Cortex of kidney (tissue), 1 donor: ENCODE measurements around the gene TMEM184A.
"Not testable (repeated sequence)": the region's sequence is repeated elsewhere in the genome, so short reads cannot be mapped to it uniquely, and the experiment has no call there.

ENCODE experiments used
- DNase-seq: peaks from one replicate; lab custom pipeline; 2025; lab: John Stamatoyannopoulos, UW

The TMEM184A gene

DNA sequence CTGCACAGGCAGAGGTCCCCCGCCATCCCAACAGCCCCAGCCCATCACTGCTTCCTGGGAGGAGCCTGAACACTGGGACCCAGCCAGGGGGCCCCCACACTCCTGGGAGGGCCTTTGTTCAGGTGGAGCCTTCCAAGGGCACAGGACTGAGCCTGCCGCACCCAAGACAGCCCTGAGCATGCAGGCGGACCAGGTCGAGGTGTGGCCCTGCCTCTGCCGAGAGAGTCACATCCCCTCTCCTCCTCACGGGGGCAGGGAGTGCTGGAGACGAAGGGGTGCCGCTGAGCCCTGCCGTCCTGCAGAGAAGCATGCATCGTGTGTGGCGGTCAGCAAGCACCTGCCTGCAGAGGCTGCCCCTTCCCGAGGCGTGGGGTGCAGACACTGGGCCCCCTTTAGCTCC, 32.8 kb downstream of the TMEM184A start:
- no peak for DNase-seq

DNA sequence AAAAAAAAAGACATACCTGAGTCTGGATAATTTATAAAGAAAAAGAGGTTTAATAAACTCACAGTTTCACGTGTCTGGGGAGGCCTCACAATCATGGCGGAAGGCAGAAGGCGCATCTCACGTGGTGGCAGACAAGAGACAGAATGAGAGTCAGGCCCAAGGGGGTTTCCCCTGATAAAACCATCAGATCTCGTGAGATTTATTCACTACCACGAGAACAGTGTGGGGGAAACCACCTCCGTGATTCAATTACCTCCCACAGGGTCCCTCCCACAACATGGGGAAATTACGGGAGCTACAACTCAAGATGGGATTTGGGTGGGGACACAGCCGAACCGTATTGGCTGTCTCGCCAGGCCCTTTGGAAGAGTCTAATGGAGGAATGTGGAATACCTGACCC, 34.5 kb downstream of the TMEM184A start:
- DNase-seq: no peak

DNA sequence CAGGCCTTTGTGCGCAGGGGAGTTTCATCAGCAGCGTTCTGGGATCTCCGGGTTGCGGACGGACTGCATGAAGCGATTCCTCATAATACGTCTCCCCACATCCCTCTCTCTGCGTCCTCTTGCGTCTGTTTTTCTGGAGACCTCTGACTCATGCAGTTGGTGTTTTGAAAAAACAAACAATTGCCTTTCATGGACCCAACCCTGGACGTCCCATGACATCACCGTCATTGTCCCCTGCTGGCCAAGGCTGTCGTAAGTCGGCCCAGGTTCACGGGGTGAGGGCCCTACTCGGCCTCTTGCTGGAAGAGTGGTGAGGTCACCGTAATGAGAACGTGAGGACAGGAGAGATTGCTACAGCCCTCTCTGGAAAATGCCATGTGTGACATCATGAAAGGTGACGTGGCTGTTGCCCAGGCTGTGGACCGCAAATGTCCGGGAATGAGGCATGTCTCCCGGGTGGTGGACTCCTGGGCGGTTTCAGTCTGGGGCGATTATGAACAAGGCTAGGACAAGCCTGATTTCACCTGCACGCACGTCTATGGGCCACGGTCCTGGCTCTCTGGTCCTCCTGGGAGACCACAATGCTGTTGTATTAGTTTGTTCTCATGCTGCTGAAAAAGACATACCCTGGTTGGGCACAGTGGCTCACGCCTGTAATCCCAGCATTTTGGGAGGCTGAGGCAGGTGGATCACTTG, 35.3 kb downstream of the TMEM184A start:
- DNase-seq: no peak

DNA sequence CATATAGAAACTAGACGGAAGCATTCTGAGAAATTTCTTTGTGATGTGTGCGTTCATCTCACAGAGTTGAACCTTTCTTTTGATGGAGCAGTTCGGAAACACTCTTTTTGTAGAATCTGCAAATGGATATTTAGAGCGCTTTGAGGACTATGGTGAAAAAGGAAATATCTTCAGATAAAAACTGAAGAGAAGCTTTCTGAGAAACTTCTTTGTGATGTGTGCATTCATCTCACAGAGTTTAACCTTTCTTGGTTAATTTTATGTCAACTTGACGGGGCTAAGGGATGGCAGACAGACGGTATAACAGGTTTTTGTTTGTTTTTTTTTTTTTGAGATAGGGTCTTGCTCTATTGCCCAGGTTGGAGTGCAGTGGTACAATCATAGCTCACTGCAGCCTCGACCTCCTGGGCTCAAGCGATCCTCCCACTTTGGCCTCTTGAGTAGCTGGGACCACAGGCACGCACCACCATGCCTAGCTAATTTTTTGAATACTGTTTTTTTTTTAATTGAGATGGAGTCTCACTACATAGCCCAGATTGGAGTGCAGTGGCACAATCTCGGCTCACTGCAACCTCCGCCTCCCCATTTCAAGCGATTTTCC, 36.6 kb downstream of the TMEM184A start:
- DNase-seq: not testable (repeated sequence)

DNA sequence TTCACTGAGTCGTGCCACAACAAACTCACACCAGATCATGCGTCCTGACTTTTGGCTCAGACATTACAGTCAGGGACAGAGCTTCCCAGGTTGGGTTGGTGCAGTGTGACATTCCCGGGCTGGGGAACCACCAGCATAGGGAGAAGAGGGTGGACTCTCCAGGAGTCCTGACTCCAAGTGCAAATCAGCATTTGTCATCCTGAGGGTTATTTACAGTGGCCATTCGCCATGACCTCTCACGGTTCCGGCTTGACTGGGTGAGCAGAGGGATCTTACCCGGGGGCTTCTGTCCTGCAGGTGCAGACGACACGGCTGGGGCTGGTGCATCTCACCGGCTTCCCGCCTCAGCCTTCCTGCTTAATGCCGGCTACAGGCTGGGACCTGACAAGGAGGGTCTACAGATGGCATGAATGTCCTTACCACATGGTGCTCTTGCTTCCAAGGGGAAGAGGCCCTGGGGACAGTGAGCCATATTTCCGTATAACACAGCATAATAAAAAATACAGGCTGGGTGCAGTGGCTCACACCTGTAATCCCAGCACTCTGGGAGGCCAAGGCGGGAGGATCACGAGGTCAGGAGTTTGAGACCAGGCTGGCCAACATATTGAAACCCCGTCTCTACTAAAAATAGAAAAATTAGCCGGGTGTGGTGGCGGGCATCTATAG, 39.3 kb downstream of the TMEM184A start:
- no peak for DNase-seq

DNA sequence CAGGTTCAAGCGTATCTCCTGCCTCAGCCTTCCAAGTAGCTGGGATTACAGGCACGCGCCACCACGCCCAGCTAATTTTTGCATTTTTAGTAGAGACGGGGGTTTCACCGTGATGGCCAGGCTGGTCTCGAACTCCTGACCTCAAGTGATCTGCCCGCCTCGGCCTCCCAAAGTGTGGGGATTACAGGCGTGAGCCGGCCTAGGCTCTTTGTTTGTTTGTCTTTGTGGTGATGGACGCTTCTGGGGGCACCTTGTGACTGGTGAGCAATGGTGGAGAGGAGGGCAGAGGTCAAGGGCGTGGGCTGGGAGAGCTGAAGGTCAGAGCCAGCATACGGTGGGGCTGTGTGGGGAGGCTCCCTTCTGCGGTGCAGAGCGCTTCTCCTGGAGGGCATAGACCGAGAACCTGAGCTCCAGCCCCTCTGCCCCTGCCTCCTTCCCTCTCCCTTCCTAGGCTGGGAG, 40.5 kb downstream of the TMEM184A start:
- DNase-seq: not testable (repeated sequence)

DNA sequence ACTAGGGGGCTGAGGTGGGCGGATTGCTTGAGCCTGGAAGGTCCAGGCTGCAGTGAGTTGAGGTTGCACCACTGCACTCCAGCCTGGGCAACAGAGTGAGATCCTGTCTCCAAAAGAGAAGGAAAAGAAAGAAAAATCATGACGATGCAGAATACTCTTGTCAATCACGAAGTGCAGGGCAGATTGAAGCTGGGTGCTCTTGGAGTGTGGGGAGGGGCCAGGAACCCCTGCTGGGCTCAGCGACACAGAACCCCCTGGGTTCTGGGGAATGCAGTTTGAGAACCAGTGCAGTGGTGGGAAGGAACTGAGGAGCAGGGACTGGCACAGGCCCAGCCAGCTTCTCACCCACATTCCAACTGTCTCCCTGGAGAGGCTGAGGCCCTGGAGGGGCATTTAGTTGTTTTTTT, 41.0 kb downstream of the TMEM184A start:
- no peak for DNase-seq

DNA sequence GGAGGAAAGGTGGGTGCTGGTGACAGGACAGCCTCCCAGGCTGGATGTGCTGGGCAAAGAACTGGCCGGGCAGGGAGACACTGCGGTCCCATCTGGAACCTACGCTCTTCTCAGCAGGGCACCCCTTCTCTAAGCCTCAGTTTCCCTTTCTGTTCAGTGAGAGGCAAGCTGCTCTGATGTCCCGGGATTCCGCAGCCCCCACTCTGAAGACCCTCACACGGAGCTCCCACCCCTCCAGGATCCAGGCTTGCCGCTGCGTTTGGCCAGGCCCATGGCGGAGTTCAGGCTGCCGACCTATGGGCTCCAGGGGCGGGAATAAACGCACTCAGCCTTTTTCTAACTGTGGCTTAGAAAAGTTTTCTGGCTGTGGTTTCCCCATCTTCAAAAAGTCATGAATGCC, 41.6 kb downstream of the TMEM184A start:
- no peak for DNase-seq

DNA sequence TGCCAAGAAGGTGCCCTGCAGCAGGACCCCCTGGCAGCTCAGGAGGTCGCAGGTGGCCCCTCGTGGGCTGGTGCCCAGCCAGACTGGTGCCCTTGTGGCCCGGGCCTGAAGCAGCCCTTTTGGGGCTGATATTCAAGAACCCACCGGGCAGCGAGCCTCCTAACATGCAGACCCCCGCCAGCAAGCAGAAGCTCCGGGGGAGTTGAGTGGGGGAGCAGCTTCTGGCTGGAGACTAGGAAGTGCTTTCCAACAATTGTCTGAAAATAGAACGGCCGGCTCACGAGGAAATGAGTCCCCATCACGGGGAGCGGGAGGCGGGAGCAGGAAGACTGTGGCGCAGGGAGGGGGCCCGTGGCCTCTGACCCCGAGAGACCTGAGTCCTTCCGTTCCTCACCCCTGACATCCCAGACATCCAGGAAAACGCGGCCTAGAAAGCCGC, 42.3 kb downstream of the TMEM184A start:
- DNase-seq: no peak

DNA sequence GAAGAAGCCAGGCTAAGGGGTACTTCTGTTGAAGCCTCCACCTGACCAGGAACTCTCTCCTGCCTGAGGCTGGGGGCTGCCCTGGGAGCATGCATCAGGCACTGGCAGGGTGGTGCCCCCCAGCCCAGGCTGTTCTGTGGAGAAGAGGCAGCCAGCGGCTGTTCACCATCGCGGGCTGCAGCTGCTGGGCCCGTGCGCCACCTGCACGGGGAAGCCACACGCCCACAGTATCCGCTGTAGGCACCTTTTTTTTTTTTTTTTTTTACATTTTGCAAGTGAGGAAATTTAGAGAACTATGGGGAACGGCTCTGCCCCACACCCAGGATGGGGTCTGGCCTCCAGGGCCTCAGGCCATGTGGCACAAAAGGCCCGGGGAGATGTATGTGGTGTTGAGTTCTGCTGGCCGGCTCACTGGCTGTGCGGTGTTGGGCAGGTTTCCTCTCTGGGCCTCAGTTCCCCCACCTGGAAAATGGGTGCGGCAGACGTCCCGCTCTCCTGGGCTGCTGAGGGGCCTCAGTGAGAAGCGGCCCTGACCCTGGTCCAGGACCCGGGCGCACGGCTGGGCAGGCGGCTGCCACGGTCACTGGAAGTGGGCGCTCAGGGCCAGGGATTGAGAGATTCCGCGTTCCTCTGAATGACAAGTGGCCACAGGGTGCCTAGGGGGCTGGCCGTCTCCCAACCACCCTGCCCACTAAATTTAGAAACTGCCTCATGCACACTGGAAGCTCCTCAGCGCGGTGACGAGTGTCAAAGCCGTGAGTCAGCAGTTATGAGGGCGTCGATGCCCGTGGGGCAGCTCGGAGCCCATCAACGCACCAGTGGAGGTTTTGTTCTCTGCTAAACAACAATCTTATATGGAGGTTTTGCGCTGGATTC, 43.0 kb downstream of the TMEM184A start:
- no peak for DNase-seq

DNA sequence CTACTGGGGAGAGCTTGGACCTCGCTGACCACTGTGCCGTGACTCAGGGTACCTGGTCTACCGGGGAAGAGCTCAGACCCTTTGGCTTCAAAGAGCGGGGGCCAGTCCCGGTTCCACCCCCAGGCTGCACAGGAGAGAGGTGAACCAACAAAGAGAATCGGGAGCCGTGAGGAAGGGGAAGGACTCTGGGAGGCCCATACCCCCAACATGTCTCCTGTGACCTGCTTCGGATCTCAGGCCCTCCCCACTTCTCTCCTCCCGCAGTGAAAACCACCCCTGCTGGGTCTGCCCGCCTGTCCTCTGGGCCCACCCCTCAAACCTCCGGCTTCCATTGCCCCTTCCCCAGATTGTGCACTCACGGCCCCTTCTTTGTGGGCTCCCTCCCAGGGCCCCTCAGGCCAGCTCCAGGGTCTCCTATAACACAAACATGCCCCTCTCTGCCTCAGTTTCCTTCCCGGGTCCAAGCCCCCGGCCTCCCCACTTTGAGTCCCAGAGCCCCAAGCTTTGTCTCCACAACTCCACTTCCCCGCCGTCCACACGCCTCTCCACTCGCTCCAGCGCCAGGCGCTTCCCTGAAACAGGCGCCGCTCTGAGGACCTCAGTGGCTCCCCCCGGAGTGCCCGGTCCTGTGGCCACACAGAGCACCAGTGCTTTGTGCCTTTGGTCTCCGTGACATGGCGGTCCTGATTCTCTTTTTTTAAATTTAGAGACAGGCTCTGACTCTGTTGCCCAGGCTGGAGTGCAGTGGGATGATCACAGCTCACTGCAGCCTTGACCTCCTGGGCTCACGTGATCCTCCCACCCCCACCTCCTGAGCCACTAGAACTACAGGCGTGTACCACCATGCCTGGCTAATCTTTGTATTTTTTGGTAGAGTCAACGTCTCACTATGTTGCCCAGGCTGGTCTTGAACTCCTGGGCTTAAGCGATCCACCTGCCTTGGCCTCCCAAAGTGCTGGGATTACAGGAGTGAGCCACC, 44.3 kb downstream of the TMEM184A start:
- DNase-seq: no peak

DNA sequence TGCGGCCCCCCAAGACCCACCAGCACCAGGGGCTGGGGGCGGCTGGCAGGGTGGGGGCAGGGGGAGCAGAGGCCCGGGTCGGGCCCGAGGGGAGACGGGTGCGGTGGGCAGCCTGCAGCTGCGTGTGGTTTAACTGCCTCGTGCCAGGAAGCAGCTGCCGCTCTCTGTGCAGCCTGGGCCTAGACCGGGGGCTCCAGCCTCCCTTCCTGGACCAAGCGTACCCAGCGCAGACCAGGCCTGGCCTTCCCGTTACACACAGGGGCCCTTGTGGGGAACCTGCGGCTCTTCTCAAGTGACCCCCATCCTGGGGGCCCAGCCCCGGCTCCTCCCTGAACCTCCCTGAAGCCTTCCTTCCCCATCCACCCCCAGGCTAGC, 45.2 kb downstream of the TMEM184A start:
- DNase-seq: no peak

DNA sequence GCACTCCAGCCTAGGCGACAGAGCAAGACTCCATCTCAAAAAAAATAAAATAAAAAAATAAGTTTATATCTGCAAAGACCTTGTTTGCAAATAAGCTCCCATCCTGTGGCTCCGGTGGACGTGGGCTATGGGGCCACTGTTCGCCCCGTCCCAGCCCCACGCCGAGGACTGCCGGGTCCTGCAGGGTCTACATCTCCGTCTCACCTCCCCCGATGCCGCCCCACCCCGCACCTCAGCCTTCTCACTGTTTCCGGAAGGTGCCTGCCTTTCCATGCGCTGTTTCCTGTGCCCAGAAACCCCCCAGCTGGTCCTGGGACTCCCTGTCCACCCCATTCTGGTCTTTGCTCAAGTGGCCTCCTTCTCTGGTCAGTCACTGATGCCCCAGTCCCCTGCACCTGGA, 46.8 kb downstream of the TMEM184A start:
- DNase-seq: no peak

DNA sequence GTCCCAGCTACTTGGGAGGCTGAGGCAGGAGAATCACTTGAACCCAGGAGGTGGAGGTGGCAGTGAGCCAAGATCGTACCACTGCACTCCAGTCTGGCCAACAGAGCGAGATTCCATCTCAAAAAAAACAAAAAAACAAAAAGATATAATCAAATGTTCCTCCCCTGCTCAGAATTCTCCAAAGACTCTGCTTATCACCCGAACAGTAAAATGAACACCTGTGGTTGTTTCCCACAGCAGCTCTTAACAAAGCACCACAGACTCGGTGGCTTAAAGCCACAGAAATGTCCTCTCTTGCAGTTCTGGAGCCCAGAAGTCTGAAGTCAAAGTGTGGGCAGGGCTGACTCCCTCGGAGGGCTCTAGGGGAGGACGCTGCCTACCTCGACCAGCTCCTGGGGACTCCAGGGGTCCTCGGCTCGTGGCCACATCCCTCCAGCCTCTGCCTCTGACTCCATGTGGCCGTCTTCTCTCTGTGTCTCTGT, 47.7 kb downstream of the TMEM184A start:
- DNase-seq: no peak

DNA sequence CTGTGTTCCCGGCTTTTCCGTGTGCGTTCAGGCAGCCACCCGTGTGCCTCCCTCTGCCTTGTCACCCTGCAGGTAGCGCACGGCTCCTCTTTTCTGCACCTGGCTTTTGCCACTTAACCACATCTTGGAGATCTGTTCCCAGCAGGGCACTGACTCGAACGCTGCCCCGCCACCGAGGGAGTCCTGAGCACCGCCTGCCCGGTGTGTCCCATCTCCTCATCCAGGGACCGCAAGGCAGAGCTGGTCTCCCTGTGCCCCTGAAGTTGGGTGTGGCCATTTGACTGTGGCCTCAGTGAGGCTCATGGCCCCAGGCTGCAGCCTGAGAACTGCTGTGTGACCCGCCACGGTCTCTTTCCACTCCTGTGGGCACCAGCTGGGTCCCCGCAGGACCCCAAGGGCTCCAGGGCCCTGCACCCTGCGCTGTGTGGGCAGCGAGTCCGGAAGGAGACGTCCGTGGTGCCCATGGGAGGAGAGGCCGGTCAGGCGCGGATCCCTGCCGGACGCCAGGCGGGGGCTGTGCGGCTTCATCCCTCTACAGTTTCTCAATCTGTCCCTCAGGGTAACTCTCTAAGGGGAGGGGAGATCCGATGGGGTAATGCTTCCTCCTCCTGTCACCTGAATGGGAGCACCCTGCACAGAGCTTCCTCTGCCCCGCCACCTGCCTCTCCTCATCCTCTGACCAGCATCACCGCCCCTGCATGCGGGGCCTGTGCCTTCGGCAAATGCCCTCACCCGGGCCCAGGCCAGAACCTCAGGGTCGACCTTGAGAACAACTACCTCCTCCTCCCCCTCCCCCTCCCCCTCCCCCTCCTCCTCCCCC, 50.1 kb downstream of the TMEM184A start:
- DNase-seq: no peak

DNA sequence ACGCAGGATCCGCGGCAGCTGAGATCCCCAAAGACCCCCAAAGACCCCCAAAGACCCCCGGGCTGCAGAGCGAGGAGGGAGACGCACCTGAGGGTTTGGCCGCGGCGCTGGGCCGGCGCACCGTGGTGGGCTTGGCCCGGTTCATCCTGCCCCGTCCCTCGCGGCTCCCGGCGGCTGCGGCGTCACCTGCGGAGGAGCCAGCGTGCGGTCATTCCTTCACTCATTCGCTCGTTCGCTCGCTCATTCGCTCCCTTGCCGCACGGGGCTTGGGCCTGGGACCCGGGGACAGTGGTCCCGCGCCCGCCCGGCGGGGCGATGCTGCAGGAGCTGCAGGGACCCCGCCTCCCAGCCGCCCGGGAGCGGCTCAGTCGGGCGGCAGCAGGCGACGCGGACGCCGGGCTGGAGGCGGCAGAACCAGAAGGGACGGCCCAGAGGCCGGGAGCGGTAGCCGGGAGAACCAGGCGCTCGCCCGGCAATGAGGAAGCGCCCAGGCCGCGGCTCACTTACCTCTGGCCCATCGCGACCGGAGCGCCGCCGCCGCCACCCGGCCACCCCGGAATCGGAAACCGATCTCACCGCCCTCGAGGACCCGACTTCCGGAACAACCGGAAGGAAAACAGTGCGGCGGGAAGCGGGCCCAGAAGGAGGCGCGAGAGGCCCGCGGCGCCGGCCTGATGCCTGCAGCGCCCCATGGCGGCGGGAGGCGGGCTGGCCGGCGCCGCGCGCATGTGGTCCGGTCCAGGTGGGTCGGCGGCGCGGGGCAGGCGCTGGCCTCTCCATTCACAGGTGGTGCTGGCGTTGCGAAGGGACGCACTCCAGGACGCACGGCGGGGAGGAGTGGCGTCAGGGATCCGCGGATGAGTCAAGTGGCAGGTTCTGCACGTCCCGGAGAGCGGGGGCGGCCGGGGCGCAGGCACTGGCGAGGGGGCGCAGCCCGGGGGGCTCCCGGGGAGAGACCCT, 51.9 kb downstream of the TMEM184A start, which contains the start of gene INTS1:
TSS of gene INTS1 (minus strand) at position 574 of the 960 bp plus-strand sequence. CDS start at position 145, 429 bp downstream.
- DNase-seq: no peak

DNA sequence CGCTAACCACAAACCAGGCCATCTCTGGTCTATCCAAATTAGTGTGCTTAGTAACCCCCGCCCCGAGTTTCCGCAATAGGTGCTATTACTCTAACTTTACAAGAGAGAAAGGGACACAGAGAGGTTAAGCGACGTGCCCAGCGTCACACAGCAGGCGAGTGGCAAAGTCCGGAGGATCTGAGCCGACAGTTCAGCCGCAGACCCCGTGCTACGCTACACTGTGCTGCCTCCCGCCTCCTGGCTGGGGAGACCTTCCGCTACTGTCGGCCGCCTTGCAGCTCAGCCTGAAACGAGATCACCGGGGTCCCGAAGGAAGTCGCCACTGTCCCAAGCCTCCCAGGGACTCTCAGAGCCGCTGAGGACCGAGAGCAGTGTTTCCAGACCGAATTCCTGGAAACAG, 52.6 kb downstream of the TMEM184A start:
- no peak for DNase-seq

DNA sequence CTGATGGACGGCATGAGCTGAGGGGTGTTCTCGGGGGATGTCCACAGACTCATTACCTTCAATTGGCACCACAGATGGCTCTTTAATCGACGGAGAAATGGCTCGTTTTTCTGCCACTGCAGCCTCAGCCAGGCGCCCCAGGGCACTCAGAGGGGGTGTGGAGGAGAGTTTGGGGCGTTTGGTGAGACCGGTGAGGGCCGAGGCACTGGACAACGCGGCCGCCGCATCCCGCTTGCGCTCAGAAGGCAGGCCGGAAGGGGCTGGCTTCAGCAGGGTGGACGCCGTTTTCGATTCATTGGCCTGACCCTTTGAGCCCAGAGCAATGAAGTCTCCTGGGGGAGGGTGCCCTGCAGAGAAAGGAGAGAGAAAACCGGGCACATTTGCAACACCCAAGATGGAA, 53.2 kb downstream of the TMEM184A start:
- no peak for DNase-seq
